Prostate gland (tissue), 2 donors: ENCODE results near the gene CNDP2.

ENCODE experiments used
- POLR2A ChIP-seq: fragments of 450-650 bp; IDR thresholded peaks from one replicate; pipeline ENCODE4 v1.6.1; 2016; ENCODE audit warnings: antibody characterized with exemption, mild to moderate bottlenecking
- TF ChIP-seq, protein P1 (sequence below), 4 experiments: fragments of 200-600 bp in 2 of 4; fragments of 450-650 bp in 2 of 4; sonication (generic) in 2 of 4; IDR thresholded peaks; 1 replicate in 3 of 4; 2 replicates in 1 of 4; pipeline ENCODE4 v1.5.1; 2016 to 2019; ENCODE audit warnings: antibody characterized with exemption in 4 of 4, mild to moderate bottlenecking in 2 of 4, moderate library complexity in 2 of 4

DNA sequence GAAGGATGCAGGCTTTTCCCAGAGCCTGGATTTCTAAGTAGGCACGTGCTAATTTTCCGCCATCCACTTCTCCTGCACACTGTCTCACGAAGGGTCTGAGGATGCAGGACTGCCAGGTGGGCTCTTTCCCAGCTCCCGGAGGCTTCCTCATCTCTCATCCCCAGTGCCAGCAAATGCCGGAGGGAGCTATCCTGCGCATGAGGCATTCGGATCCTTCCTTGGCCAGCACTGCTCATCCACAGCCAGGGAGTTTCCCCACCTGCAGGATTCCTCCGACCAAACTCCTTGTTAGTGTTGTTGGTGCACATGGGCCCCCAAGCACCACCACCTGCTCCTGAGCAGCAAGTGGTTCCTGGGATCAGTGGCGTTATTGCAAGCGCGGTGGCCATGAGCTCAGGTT is 43.1 kb downstream of the CNDP2 start:
- TF ChIP-seq POLR2A: no peak
- TF ChIP-seq, protein P1, sequence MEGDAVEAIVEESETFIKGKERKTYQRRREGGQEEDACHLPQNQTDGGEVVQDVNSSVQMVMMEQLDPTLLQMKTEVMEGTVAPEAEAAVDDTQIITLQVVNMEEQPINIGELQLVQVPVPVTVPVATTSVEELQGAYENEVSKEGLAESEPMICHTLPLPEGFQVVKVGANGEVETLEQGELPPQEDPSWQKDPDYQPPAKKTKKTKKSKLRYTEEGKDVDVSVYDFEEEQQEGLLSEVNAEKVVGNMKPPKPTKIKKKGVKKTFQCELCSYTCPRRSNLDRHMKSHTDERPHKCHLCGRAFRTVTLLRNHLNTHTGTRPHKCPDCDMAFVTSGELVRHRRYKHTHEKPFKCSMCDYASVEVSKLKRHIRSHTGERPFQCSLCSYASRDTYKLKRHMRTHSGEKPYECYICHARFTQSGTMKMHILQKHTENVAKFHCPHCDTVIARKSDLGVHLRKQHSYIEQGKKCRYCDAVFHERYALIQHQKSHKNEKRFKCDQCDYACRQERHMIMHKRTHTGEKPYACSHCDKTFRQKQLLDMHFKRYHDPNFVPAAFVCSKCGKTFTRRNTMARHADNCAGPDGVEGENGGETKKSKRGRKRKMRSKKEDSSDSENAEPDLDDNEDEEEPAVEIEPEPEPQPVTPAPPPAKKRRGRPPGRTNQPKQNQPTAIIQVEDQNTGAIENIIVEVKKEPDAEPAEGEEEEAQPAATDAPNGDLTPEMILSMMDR (IDR thresholded peaks at IDR 0.05): no peak
